ENCODE results near the gene CACNA2D3.

CACNA2D3 gene

DNA sequence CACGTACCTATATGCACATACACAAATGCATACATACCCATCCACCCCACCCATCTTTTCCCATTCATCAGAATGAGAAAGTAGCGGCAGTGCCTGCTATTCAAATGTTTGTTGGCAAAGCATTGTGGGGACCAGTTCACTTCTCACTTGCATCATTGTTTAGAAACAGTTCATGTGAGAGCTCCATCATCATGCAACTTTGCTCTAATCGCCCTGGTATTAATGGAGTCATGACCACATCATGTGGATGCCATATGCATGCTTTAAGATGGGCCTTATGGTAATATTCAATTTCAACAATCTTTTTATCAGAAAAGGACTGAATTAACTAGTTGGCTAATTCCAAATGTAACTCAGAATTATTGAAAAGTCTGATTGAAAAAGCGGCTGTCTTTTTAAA, 725.0 kb downstream of the CACNA2D3 start:
- H3K27ac ChIP-seq (replicated peaks; ENCODE audit: low read length) = no peak overlapping the region
- no peak overlapping the region for H2BK12ac ChIP-seq (ENCODE audit: low read length)
- no peak overlapping the region for H3K23ac ChIP-seq (ENCODE audit: low read depth, low read length, poor library complexity)
- H3K4me3 ChIP-seq (ENCODE audit: low read length in 2 of 2) = no peak overlapping the region
- no peaks in the 10 kb centered on the region for H3K9me3 ChIP-seq (replicated peaks in 1 of 2; ENCODE audit: control insufficient read depth in 2 of 2, insufficient read depth in 1 of 2, low read depth in 1 of 2, low read length in 2 of 2)
- H3K4me2 ChIP-seq (ENCODE audit: insufficient read depth, low read length, poor library complexity, severe bottlenecking) = no peak overlapping the region
- H3K4me1 ChIP-seq (ENCODE audit: control insufficient read depth in 2 of 2, insufficient read depth in 1 of 2, low read depth in 1 of 2, low read length in 2 of 2) = peaks cover 3 to 4% of the 10 kb centered on the region in 2 donors
- no peak overlapping the region for H4K8ac ChIP-seq (ENCODE audit: low read depth, low read length)
- H4K91ac ChIP-seq (ENCODE audit: low read depth, low read length, poor library complexity) = no peak overlapping the region
- no peak overlapping the region for H3K9ac ChIP-seq (ENCODE audit: low read depth, low read length, poor library complexity)
- H2BK5ac ChIP-seq (ENCODE audit: low read length) = no peak overlapping the region
- H2AK5ac ChIP-seq (ENCODE audit: low read depth, low read length) = no peak overlapping the region
- no peak overlapping the region for H2BK120ac ChIP-seq (ENCODE audit: low read depth, low read length)
- no peaks in the 10 kb centered on the region for H3K79me1 ChIP-seq (ENCODE audit: low read depth, low read length)
- no peak for DNase-seq (ENCODE audit: low spot score)
- no peak overlapping the region for H3K4ac ChIP-seq (ENCODE audit: low read length)
- no peak overlapping the region for H2BK15ac ChIP-seq (ENCODE audit: low read length)
- WGBS, 2 donors (ENCODE audit: extremely low coverage in 2 of 2, insufficient read length in 2 of 2, insufficient replicate concordance in 1 of 2) = no CpG with 5 or more reads among the region's 4 CpGs
- H3K36me3 ChIP-seq (replicated peaks in 1 of 2; ENCODE audit: control insufficient read depth in 2 of 2, insufficient read depth in 2 of 2, low read length in 2 of 2) = no peaks in the 10 kb centered on the region
- peaks cover 0 to 9% (median 0%) of the 10 kb centered on the region in 3 experiments for H3K27me3 ChIP-seq (ENCODE audit: control insufficient read depth in 3 of 3, insufficient read depth in 3 of 3, low read depth in 1 of 3, low read length in 3 of 3)
- H3K18ac ChIP-seq (ENCODE audit: low read length) = no peak overlapping the region
- no peak overlapping the region for H2AFZ ChIP-seq (ENCODE audit: low read length)
- H3K14ac ChIP-seq (ENCODE audit: low read length) = no peak overlapping the region

DNA sequence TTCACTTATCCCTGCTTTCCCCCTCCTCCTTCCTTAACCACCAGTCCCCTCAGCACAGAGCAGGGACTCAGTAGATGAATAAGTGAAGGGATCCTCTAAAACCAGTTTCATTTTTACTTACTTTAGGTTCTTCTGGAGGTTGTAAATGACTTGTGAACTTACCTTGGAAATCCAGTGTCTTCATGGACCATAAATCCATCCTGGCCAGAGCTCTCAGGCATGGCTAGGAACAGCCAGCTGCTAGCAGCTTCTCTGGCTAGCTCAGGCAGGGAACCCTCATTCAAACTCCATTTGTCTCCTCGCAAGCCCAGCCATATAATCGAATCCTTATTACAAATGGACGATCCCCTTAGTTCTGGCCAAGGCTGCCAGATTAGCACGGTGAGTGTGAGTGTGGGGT, 727.0 kb downstream of the CACNA2D3 start:
- Histone ChIP-seq H2BK15ac (ENCODE audit: low read length) (no peak overlapping the region), H3K27ac (replicated peaks; ENCODE audit: low read length) (no peak overlapping the region), H2BK12ac (ENCODE audit: low read length) (no peak overlapping the region), H4K91ac (ENCODE audit: low read depth, low read length, poor library complexity) (no peak overlapping the region), H2AK5ac (ENCODE audit: low read depth, low read length) (no peak overlapping the region), H4K8ac (ENCODE audit: low read depth, low read length) (no peak overlapping the region), H3K4ac (ENCODE audit: low read length) (no peak overlapping the region), H2AFZ (ENCODE audit: low read length) (no peak overlapping the region), H3K4me2 (ENCODE audit: insufficient read depth, low read length, poor library complexity, severe bottlenecking) (no peak overlapping the region), H3K4me1 (ENCODE audit: control insufficient read depth in 2 of 2, insufficient read depth in 1 of 2, low read depth in 1 of 2, low read length in 2 of 2) (peaks cover 5 to 6% of the 10 kb centered on the region in 2 donors), H2BK5ac (ENCODE audit: low read length) (no peak overlapping the region), H3K36me3 (replicated peaks in 1 of 2; ENCODE audit: control insufficient read depth in 2 of 2, insufficient read depth in 2 of 2, low read length in 2 of 2) (no peaks in the 10 kb centered on the region), H2BK120ac (ENCODE audit: low read depth, low read length) (no peak overlapping the region), H3K79me1 (ENCODE audit: low read depth, low read length) (no peaks in the 10 kb centered on the region), H3K14ac (ENCODE audit: low read length) (no peak overlapping the region), H3K9me3 (replicated peaks in 1 of 2; ENCODE audit: control insufficient read depth in 2 of 2, insufficient read depth in 1 of 2, low read depth in 1 of 2, low read length in 2 of 2) (no peaks in the 10 kb centered on the region), H3K18ac (ENCODE audit: low read length) (no peak overlapping the region), H3K9ac (ENCODE audit: low read depth, low read length, poor library complexity) (no peak overlapping the region), H3K4me3 (ENCODE audit: low read length in 2 of 2) (no peak overlapping the region), H3K23ac (ENCODE audit: low read depth, low read length, poor library complexity) (no peak overlapping the region), H3K27me3 (ENCODE audit: control insufficient read depth in 3 of 3, insufficient read depth in 3 of 3, low read depth in 1 of 3, low read length in 3 of 3) (peaks cover 0 to 6% (median 0%) of the 10 kb centered on the region in 3 experiments)
- DNase-seq (ENCODE audit: low spot score) = no peak
- no CpG with 5 or more reads among the region's 4 CpGs for WGBS, 2 donors (ENCODE audit: extremely low coverage in 2 of 2, insufficient read length in 2 of 2, insufficient replicate concordance in 1 of 2)

DNA sequence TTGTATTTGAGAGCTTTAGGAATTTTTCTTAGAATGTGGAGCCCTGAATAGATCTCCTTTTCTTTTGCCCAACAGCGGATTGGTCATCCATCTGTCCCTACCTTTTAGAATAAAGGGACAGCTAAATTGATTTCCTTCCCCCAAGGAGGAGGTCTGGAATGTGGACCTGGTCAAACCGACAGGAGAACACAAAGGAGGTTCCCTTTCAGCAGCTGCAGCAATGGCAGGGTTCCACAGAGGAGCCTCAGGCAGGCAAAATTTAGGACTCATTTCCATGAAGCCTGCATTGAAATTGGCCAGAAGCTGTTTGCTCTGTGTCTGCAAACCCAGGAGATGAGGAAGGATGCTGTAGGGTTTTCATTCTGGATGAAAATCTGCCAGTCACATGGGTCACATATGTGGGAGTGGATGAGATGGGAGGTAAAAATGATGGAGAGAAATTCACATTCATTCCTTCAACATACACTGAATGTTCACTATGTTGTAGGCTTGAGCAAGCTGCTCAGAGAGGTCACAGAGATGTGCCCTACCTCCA, 728.2 kb downstream of the CACNA2D3 start:
- H3K23ac ChIP-seq (ENCODE audit: low read depth, low read length, poor library complexity) = no peak overlapping the region
- peaks cover 0 to 6% (median 0%) of the 10 kb centered on the region in 3 experiments for H3K27me3 ChIP-seq (ENCODE audit: control insufficient read depth in 3 of 3, insufficient read depth in 3 of 3, low read depth in 1 of 3, low read length in 3 of 3)
- H3K4ac ChIP-seq (ENCODE audit: low read length) = no peak overlapping the region
- WGBS, 2 donors (ENCODE audit: extremely low coverage in 2 of 2, insufficient read length in 2 of 2, insufficient replicate concordance in 1 of 2) = no CpG with 5 or more reads among the region's 2 CpGs
- H2AK5ac ChIP-seq (ENCODE audit: low read depth, low read length) = no peak overlapping the region
- H4K91ac ChIP-seq (ENCODE audit: low read depth, low read length, poor library complexity) = no peak overlapping the region
- no peak overlapping the region for H3K18ac ChIP-seq (ENCODE audit: low read length)
- no peaks in the 10 kb centered on the region for H3K9me3 ChIP-seq (replicated peaks in 1 of 2; ENCODE audit: control insufficient read depth in 2 of 2, insufficient read depth in 1 of 2, low read depth in 1 of 2, low read length in 2 of 2)
- no peaks in the 10 kb centered on the region for H3K36me3 ChIP-seq (replicated peaks in 1 of 2; ENCODE audit: control insufficient read depth in 2 of 2, insufficient read depth in 2 of 2, low read length in 2 of 2)
- H2BK15ac ChIP-seq (ENCODE audit: low read length) = no peak overlapping the region
- H4K8ac ChIP-seq (ENCODE audit: low read depth, low read length) = no peak overlapping the region
- H3K4me1 ChIP-seq (ENCODE audit: control insufficient read depth in 2 of 2, insufficient read depth in 1 of 2, low read depth in 1 of 2, low read length in 2 of 2) = peaks cover 3 to 6% of the 10 kb centered on the region in 2 donors
- no peak overlapping the region for H3K4me3 ChIP-seq (ENCODE audit: low read length in 2 of 2)
- no peak overlapping the region for H3K9ac ChIP-seq (ENCODE audit: low read depth, low read length, poor library complexity)
- no peak overlapping the region for H2BK5ac ChIP-seq (ENCODE audit: low read length)
- no peak overlapping the region for H3K4me2 ChIP-seq (ENCODE audit: insufficient read depth, low read length, poor library complexity, severe bottlenecking)
- no peaks in the 10 kb centered on the region for H3K79me1 ChIP-seq (ENCODE audit: low read depth, low read length)
- H2BK120ac ChIP-seq (ENCODE audit: low read depth, low read length) = no peak overlapping the region
- no peak overlapping the region for H3K27ac ChIP-seq (replicated peaks; ENCODE audit: low read length)
- no peak overlapping the region for H3K14ac ChIP-seq (ENCODE audit: low read length)
- no peak for DNase-seq (ENCODE audit: low spot score)
- no peak overlapping the region for H2AFZ ChIP-seq (ENCODE audit: low read length)
- no peak overlapping the region for H2BK12ac ChIP-seq (ENCODE audit: low read length)

DNA sequence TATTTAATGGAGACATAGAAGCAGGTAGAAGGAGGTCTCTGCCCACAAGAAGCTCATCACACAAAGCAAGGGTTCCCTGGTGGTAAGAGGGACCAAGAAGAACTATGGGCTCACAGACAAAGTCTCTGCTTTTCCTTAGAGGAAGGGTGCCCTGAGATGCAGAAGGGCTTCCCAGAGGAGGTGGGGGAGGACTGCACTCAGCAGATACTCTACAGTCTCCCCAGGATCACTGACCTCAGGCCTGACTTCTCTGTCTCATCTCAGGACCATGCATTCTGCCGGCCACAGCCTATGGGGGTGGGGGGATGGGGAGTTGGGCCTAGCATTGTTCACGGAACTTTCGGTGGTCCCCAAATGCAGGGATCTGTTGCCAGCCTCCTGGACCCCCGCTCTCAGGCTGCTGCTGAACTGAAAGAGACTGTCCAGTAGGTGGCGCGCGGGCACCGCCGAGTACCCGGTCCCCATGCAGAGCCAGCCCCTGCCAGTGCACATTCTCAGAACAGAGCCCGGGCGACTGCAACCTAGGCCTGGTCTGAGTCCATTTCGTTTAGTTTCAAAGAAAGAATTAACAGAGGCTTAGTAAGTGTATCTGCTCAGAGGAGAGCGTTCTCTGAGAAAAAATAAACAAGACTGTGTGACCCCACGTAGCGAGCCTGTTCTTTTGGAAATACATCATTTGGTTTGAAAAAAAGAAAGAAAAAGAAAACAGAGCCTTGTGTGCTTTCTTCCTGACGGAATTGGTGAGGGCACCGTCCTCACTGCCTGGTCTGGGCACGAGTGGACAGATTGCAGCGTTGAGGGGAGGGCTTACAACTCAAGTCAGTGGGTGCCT, 731.4 kb downstream of the CACNA2D3 start:
- no peak overlapping the region for H2BK120ac ChIP-seq (ENCODE audit: low read depth, low read length)

More for the DNA sequence above, 731.4 kb downstream of the CACNA2D3 start:
- Histone ChIP-seq H3K18ac (ENCODE audit: low read length) (no peak overlapping the region), H4K8ac (ENCODE audit: low read depth, low read length) (no peak overlapping the region), H2BK15ac (ENCODE audit: low read length) (no peak overlapping the region), H3K27ac (replicated peaks; ENCODE audit: low read length) (no peak overlapping the region), H2AFZ (ENCODE audit: low read length) (peak overlapping the region; percentile 81), H2AK5ac (ENCODE audit: low read depth, low read length) (no peak overlapping the region), H2BK12ac (ENCODE audit: low read length) (no peak overlapping the region), H3K4me3 (ENCODE audit: low read length in 2 of 2) (no peak overlapping the region), H3K14ac (ENCODE audit: low read length) (no peak overlapping the region), H3K36me3 (replicated peaks in 1 of 2; ENCODE audit: control insufficient read depth in 2 of 2, insufficient read depth in 2 of 2, low read length in 2 of 2) (no peaks in the 10 kb centered on the region), H3K27me3 (ENCODE audit: control insufficient read depth in 3 of 3, insufficient read depth in 3 of 3, low read depth in 1 of 3, low read length in 3 of 3) (peaks cover 0 to 6% (median 0%) of the 10 kb centered on the region in 3 experiments), H3K4me1 (ENCODE audit: control insufficient read depth in 2 of 2, insufficient read depth in 1 of 2, low read depth in 1 of 2, low read length in 2 of 2) (peaks cover 6 to 9% of the 10 kb centered on the region in 2 donors), H3K23ac (ENCODE audit: low read depth, low read length, poor library complexity) (no peak overlapping the region), H3K4ac (ENCODE audit: low read length) (no peak overlapping the region), H4K91ac (ENCODE audit: low read depth, low read length, poor library complexity) (no peak overlapping the region), H3K9me3 (replicated peaks in 1 of 2; ENCODE audit: control insufficient read depth in 2 of 2, insufficient read depth in 1 of 2, low read depth in 1 of 2, low read length in 2 of 2) (no peaks in the 10 kb centered on the region), H3K4me2 (ENCODE audit: insufficient read depth, low read length, poor library complexity, severe bottlenecking) (peak overlapping the region; percentile 20), H3K79me1 (ENCODE audit: low read depth, low read length) (no peaks in the 10 kb centered on the region), H3K9ac (ENCODE audit: low read depth, low read length, poor library complexity) (no peak overlapping the region), H2BK5ac (ENCODE audit: low read length) (no peak overlapping the region)
- peak; percentile 59 for DNase-seq (ENCODE audit: low spot score)
- WGBS, 2 donors (ENCODE audit: extremely low coverage in 2 of 2, insufficient read length in 2 of 2, insufficient replicate concordance in 1 of 2) = no CpG with 5 or more reads among the region's 20 CpGs

Data from neuronal stem cell (in vitro differentiated cells).